OCI-LY7 (cell line): ENCODE data around the gene ELMO1.

Experiments used
- EZH2phosphoT487 ChIP-seq: fragments of 200-600 bp; sonication (generic); IDR thresholded peaks from 2 replicates; pipeline ENCODE4 v1.6.1; 2018; ENCODE audit warnings: low read depth, borderline replicate concordance, mild to moderate bottlenecking, mixed run types, antibody characterized with exemption, low read length, moderate library complexity, mixed read lengths
- TF ChIP-seq, protein P1 (sequence below): fragments of 200-600 bp; sonication (generic); conservative IDR thresholded peaks from 2 replicates; pipeline ENCODE4 v1.5.1; 2014; ENCODE audit warnings: mild to moderate bottlenecking, antibody characterized with exemption, low read length, moderate library complexity, mixed read lengths

DNA sequence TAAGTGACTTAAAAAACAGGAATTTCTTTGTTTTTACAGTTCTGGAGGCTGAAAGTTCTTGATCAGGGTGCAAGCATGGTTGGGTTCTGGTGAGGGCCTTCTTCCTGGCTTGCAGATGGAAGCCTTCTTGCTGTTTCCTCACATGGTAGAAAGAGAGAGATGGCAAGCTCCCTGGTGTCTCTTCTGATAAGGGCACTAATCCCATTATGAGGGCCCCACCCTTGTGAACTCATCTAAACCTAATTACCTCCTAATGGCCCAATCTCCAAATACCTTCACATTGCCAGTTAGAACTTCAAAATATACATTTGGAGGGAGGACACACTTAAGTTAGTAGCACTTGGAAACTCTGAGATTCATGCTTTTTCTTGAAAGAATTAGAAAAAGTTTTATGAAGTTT, 410.0 kb downstream of the ELMO1 start:
- TF ChIP-seq, protein P1, sequence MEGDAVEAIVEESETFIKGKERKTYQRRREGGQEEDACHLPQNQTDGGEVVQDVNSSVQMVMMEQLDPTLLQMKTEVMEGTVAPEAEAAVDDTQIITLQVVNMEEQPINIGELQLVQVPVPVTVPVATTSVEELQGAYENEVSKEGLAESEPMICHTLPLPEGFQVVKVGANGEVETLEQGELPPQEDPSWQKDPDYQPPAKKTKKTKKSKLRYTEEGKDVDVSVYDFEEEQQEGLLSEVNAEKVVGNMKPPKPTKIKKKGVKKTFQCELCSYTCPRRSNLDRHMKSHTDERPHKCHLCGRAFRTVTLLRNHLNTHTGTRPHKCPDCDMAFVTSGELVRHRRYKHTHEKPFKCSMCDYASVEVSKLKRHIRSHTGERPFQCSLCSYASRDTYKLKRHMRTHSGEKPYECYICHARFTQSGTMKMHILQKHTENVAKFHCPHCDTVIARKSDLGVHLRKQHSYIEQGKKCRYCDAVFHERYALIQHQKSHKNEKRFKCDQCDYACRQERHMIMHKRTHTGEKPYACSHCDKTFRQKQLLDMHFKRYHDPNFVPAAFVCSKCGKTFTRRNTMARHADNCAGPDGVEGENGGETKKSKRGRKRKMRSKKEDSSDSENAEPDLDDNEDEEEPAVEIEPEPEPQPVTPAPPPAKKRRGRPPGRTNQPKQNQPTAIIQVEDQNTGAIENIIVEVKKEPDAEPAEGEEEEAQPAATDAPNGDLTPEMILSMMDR = no peak
- no peak for TF ChIP-seq EZH2phosphoT487
